HepG2 (cell line): Measurements from ENCODE around the gene RBCK1. TPM values are rescaled to one million over a fixed set of nuclear protein-coding genes. Genes with fewer than 3 reads are reported as not detected.

ENCODE experiments used
- CC2D1A ChIP-seq: sonication (generic); formaldehyde crosslinking; IDR thresholded peaks from 2 replicates; pipeline ENCODE4 v1.8.1; 2023; ENCODE audit warnings: mild to moderate bottlenecking, missing genetic modification reagents
- CREM ChIP-seq, 2 experiments: sonication (generic) in 1 of 2; formaldehyde crosslinking in 1 of 2; IDR thresholded peaks; 2 replicates each; pipeline versions ENCODE4 v1.4.0 to v1.6.1; 2016 to 2020; ENCODE audit warnings: antibody characterized with exemption in 1 of 2, mild to moderate bottlenecking in 1 of 2, missing genetic modification reagents in 1 of 2
- DMAP1 ChIP-seq: IDR thresholded peaks from 2 replicates; pipeline ENCODE4 v1.6.1; 2016
- ELF4 ChIP-seq: sonication (generic); formaldehyde crosslinking; IDR thresholded peaks from 2 replicates; pipeline ENCODE4 v1.5.0; 2020; ENCODE audit warnings: missing genetic modification reagents, mild to moderate bottlenecking, moderate library complexity, borderline replicate concordance
- GFI1 ChIP-seq: sonication (generic); formaldehyde crosslinking; IDR thresholded peaks from 2 replicates; pipeline ENCODE4 v1.5.0; 2020; ENCODE audit warnings: missing genetic modification reagents, mild to moderate bottlenecking, borderline replicate concordance
- KDM5A ChIP-seq: fragments of 200-600 bp; sonication (generic); IDR thresholded peaks from 2 replicates; pipeline ENCODE4 v1.7.0; 2018; ENCODE audit warnings: antibody characterized with exemption, mild to moderate bottlenecking, low read length, borderline replicate concordance
- KDM6A ChIP-seq: IDR thresholded peaks from 2 replicates; pipeline ENCODE4 v1.6.1; 2016; ENCODE audit warnings: low read depth
- MEF2D ChIP-seq: sonication (generic); formaldehyde crosslinking; IDR thresholded peaks from 2 replicates; pipeline ENCODE4 v1.5.1; 2020; ENCODE audit warnings: mild to moderate bottlenecking, missing genetic modification reagents
- RFX3 ChIP-seq: IDR thresholded peaks from 2 replicates; pipeline ENCODE4 v1.6.1; 2016; ENCODE audit warnings: missing biosample characterization, missing genetic modification reagents
- RXRB ChIP-seq: IDR thresholded peaks from 2 replicates; pipeline ENCODE4 v1.6.1; 2016; ENCODE audit warnings: borderline replicate concordance, missing genetic modification reagents, missing compliant biosample characterization
- TBP ChIP-seq: sonication (generic); formaldehyde crosslinking; IDR thresholded peaks from 2 replicates; pipeline ENCODE4 v1.5.0; 2020; ENCODE audit warnings: missing genetic modification reagents
- ZFYVE20 ChIP-seq: sonication (generic); formaldehyde crosslinking; IDR thresholded peaks from 2 replicates; pipeline ENCODE4 v1.8.0; 2023; ENCODE audit warnings: low read depth, mild to moderate bottlenecking, moderate library complexity, missing genetic modification reagents, borderline replicate concordance
- ZNF484 ChIP-seq: sonication (generic); formaldehyde crosslinking; IDR thresholded peaks from 2 replicates; pipeline ENCODE4 v1.5.1; 2020; ENCODE audit warnings: mild to moderate bottlenecking, low read depth, missing genetic modification reagents, borderline replicate concordance
- ZNF549 ChIP-seq: sonication (generic); formaldehyde crosslinking; IDR thresholded peaks from 2 replicates; pipeline ENCODE4 v1.5.0; 2020; ENCODE audit warnings: missing genetic modification reagents
- ZNF572 ChIP-seq: sonication (generic); formaldehyde crosslinking; IDR thresholded peaks from 2 replicates; pipeline ENCODE4 v1.5.1; 2020; ENCODE audit warnings: mild to moderate bottlenecking, missing genetic modification reagents
- ZNF614 ChIP-seq: IDR thresholded peaks from 2 replicates; pipeline ENCODE4 v1.6.1; 2018; ENCODE audit warnings: missing biosample characterization, missing genetic modification reagents, inconsistent platforms, borderline replicate concordance
- ZNF629 ChIP-seq: sonication (generic); formaldehyde crosslinking; conservative IDR thresholded peaks from 2 replicates; pipeline ENCODE4 v1.5.0; 2020; ENCODE audit warnings: missing genetic modification reagents
- ZNF674 ChIP-seq: sonication (generic); formaldehyde crosslinking; IDR thresholded peaks from 2 replicates; pipeline ENCODE4 v1.5.0; 2020; ENCODE audit warnings: low read depth, mild to moderate bottlenecking, missing genetic modification reagents
- ZNF766 ChIP-seq: sonication (generic); formaldehyde crosslinking; IDR thresholded peaks from 2 replicates; pipeline ENCODE4 v1.5.0; 2020; ENCODE audit warnings: missing genetic modification reagents, borderline replicate concordance
- ZNF780A ChIP-seq: sonication (generic); formaldehyde crosslinking; IDR thresholded peaks from 2 replicates; pipeline ENCODE4 v1.8.0; 2022; ENCODE audit warnings: mild to moderate bottlenecking, missing genetic modification reagents, moderate library complexity
- ZSCAN31 ChIP-seq: sonication (generic); formaldehyde crosslinking; IDR thresholded peaks from 2 replicates; pipeline ENCODE4 v1.5.0; 2020; ENCODE audit warnings: low read depth, mild to moderate bottlenecking, missing genetic modification reagents
- polyA plus RNA-seq, 8 experiments: library from polyadenylated mRNA; depleted of rRNA in 3 of 8; stranded (reverse) in 7 of 8; unstranded in 1 of 8; fragments of >200 nt; fragmentation: Illumina TruSeq in 4 of 8; extraction: Trizol in 4 of 8; gene quantifications; 2 replicates each; pipeline versions ENCODE4 v1.2.1 to v1.2.3, GENCODE V29; 2011 to 2016; ENCODE audit warnings: low read depth in 4 of 8, missing spikeins in 1 of 8, mixed read lengths in 1 of 8; ENCODE audit not compliant: insufficient read depth in 1 of 8
- total RNA-seq, 5 experiments: library from RNA; depleted of rRNA; stranded (reverse); fragments of >200 nt; fragmentation: Illumina TruSeq; extraction: Trizol; gene quantifications; 2 replicates each; pipeline ENCODE4 v1.2.3, GENCODE V29; 2016; ENCODE audit warnings: low read depth in 1 of 5
- TF ChIP-seq, protein P1 (sequence below): sonication (generic); formaldehyde crosslinking; IDR thresholded peaks from 2 replicates; pipeline ENCODE4 v1.9.0; 2022; ENCODE audit warnings: low read depth, missing genetic modification reagents
- TF ChIP-seq, protein P2 (sequence below): sonication (generic); formaldehyde crosslinking; IDR thresholded peaks from 2 replicates; pipeline ENCODE4 v1.8.1; 2023; ENCODE audit warnings: mild to moderate bottlenecking, missing genetic modification reagents
- TF ChIP-seq, protein P3 (sequence below): sonication (generic); formaldehyde crosslinking; IDR thresholded peaks from 2 replicates; pipeline ENCODE4 v1.5.0; 2020; ENCODE audit warnings: mild to moderate bottlenecking, missing genetic modification reagents
- TF ChIP-seq, protein P4 (sequence below): sonication (generic); formaldehyde crosslinking; IDR thresholded peaks from 2 replicates; pipeline ENCODE4 v1.4.0; 2020; ENCODE audit warnings: missing genetic modification reagents

RBCK1 gene
- total and polyA plus RNA-seq, 2 of the 13 experiments (the other 11 are each of a cell fraction or from before 2014, with no cell fraction given) = 149 to 215 TPM

- peak; percentile 38; the same call in 1 of the 2 replicates for TF ChIP-seq CREM (IDR thresholded peaks at IDR 0.05)
- TF ChIP-seq CREM (CRISPR knock-in tag; IDR thresholded peaks at IDR 0.05) = no peak
- TF ChIP-seq, protein P1, sequence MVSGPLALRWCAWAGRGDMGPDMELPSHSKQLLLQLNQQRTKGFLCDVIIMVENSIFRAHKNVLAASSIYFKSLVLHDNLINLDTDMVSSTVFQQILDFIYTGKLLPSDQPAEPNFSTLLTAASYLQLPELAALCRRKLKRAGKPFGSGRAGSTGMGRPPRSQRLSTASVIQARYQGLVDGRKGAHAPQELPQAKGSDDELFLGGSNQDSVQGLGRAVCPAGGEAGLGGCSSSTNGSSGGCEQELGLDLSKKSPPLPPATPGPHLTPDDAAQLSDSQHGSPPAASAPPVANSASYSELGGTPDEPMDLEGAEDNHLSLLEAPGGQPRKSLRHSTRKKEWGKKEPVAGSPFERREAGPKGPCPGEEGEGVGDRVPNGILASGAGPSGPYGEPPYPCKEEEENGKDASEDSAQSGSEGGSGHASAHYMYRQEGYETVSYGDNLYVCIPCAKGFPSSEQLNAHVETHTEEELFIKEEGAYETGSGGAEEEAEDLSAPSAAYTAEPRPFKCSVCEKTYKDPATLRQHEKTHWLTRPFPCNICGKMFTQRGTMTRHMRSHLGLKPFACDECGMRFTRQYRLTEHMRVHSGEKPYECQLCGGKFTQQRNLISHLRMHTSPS = peak; percentile 100
- TF ChIP-seq ZNF572 (CRISPR knock-in tag) = peak; percentile 99
- TF ChIP-seq, protein P2, sequence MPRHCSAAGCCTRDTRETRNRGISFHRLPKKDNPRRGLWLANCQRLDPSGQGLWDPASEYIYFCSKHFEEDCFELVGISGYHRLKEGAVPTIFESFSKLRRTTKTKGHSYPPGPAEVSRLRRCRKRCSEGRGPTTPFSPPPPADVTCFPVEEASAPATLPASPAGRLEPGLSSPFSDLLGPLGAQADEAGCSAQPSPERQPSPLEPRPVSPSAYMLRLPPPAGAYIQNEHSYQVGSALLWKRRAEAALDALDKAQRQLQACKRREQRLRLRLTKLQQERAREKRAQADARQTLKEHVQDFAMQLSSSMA (CRISPR knock-in tag) = peak; percentile 95
- TF ChIP-seq KDM6A (CRISPR knock-in tag) = peak; percentile 81
- peak; percentile 69 for TF ChIP-seq ZNF629 (CRISPR knock-in tag)
- TF ChIP-seq ZSCAN31 = peak; percentile 95
- peak; percentile 71; the same call in 1 of the 2 replicates for TF ChIP-seq ZNF674 (CRISPR knock-in tag)
- no peak for TF ChIP-seq RFX3 (CRISPR knock-in tag)
- peak; percentile 99 for TF ChIP-seq ZNF614 (CRISPR knock-in tag)
- TF ChIP-seq ELF4 = no peak
- TF ChIP-seq DMAP1 (CRISPR knock-in tag) = peak; percentile 100
- no peak for TF ChIP-seq ZNF549 (CRISPR knock-in tag)
- TF ChIP-seq ZNF780A (CRISPR knock-in tag) = peak; percentile 97; the same call in 1 of the 2 replicates
- TF ChIP-seq ZNF484 (CRISPR knock-in tag) = peak; percentile 91
- TF ChIP-seq CC2D1A (CRISPR knock-in tag) = 0 out of 2 replicates have a peak, but pooled peaks have one; percentile 89
- peak; percentile 86 for TF ChIP-seq GFI1 (CRISPR knock-in tag)
- no peak for TF ChIP-seq TBP (CRISPR knock-in tag)
- peak; percentile 30; the same call in 1 of the 2 replicates for TF ChIP-seq KDM5A
- TF ChIP-seq, protein P3, sequence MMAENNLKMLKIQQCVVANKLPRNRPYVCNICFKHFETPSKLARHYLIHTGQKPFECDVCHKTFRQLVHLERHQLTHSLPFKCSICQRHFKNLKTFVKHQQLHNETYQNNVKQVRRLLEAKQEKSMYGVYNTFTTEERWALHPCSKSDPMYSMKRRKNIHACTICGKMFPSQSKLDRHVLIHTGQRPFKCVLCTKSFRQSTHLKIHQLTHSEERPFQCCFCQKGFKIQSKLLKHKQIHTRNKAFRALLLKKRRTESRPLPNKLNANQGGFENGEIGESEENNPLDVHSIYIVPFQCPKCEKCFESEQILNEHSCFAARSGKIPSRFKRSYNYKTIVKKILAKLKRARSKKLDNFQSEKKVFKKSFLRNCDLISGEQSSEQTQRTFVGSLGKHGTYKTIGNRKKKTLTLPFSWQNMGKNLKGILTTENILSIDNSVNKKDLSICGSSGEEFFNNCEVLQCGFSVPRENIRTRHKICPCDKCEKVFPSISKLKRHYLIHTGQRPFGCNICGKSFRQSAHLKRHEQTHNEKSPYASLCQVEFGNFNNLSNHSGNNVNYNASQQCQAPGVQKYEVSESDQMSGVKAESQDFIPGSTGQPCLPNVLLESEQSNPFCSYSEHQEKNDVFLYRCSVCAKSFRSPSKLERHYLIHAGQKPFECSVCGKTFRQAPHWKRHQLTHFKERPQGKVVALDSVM (CRISPR knock-in tag) = peak; percentile 88
- TF ChIP-seq ZNF766 = peak; percentile 98; the same call in 1 of the 2 replicates
- 0 out of 2 replicates have a peak, but pooled peaks have one; percentile 19 for TF ChIP-seq ZFYVE20 (CRISPR knock-in tag)
- TF ChIP-seq RXRB (CRISPR knock-in tag) = peak; percentile 98
- TF ChIP-seq, protein P4, sequence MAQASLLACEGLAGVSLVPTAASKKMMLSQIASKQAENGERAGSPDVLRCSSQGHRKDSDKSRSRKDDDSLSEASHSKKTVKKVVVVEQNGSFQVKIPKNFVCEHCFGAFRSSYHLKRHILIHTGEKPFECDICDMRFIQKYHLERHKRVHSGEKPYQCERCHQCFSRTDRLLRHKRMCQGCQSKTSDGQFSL (CRISPR knock-in tag) = no peak
- TF ChIP-seq MEF2D = peak; percentile 99
These were observed 45.5 kb upstream of the RBCK1 start (continued) for GRCh38 chr20:362271-363254.
